HEK293 (cell line): ENCODE data around the gene PKN3.

Source experiments
- GLIS1 ChIP-seq: fragments of 450-650 bp; formaldehyde crosslinking; IDR thresholded peaks from 2 replicates; pipeline ENCODE4 v1.5.1; 2016; ENCODE audit warnings: missing biosample characterization, missing genetic modification characterization
- KLF9 ChIP-seq: fragments of 450-650 bp; formaldehyde crosslinking; IDR thresholded peaks from 2 replicates; pipeline ENCODE4 v1.5.1; 2016; ENCODE audit warnings: missing biosample characterization, missing genetic modification characterization, low read depth
- PRDM6 ChIP-seq: fragments of 450-650 bp; formaldehyde crosslinking; IDR thresholded peaks from 2 replicates; pipeline ENCODE4 v1.5.1; 2017; ENCODE audit warnings: missing biosample characterization, missing genetic modification characterization
- RBAK ChIP-seq: fragments of 450-650 bp; formaldehyde crosslinking; IDR thresholded peaks from 2 replicates; pipeline ENCODE4 v1.5.1; 2016; ENCODE audit warnings: missing biosample characterization, missing genetic modification characterization
- SP3 ChIP-seq: fragments of 450-650 bp; formaldehyde crosslinking; IDR thresholded peaks from 2 replicates; pipeline ENCODE4 v1.5.1; 2016; ENCODE audit warnings: missing biosample characterization, missing genetic modification characterization
- ZBTB44 ChIP-seq: fragments of 450-650 bp; IDR thresholded peaks from 2 replicates; pipeline ENCODE4 v1.5.1; 2018; ENCODE audit warnings: missing biosample characterization, mild to moderate bottlenecking, missing genetic modification characterization
- ZBTB6 ChIP-seq: fragments of 450-650 bp; formaldehyde crosslinking; IDR thresholded peaks from 2 replicates; pipeline ENCODE4 v1.5.1; 2017; ENCODE audit warnings: missing biosample characterization, missing genetic modification characterization
- ZNF121 ChIP-seq: fragments of 450-650 bp; formaldehyde crosslinking; IDR thresholded peaks from 2 replicates; pipeline ENCODE4 v1.5.1; 2016; ENCODE audit warnings: missing biosample characterization, missing genetic modification characterization
- ZNF157 ChIP-seq: fragments of 450-650 bp; formaldehyde crosslinking; IDR thresholded peaks from 2 replicates; pipeline ENCODE4 v1.5.1; 2016; ENCODE audit warnings: missing biosample characterization, missing genetic modification characterization
- ZNF18 ChIP-seq: fragments of 450-650 bp; formaldehyde crosslinking; IDR thresholded peaks from 2 replicates; pipeline ENCODE4 v1.5.1; 2016; ENCODE audit warnings: missing biosample characterization, missing genetic modification characterization
- ZNF19 ChIP-seq: fragments of 450-650 bp; formaldehyde crosslinking; IDR thresholded peaks from 2 replicates; pipeline ENCODE4; 2016; ENCODE audit warnings: missing biosample characterization, missing genetic modification characterization, low read depth
- ZNF2 ChIP-seq: fragments of 450-650 bp; formaldehyde crosslinking; IDR thresholded peaks from 2 replicates; pipeline ENCODE4 v1.5.1; 2016; ENCODE audit warnings: missing biosample characterization, missing genetic modification characterization
- ZNF221 ChIP-seq: fragments of 450-650 bp; formaldehyde crosslinking; IDR thresholded peaks from 2 replicates; pipeline ENCODE4 v1.5.1; 2017; ENCODE audit warnings: missing biosample characterization, missing genetic modification characterization, borderline replicate concordance
- ZNF23 ChIP-seq: fragments of 450-650 bp; formaldehyde crosslinking; IDR thresholded peaks from 2 replicates; pipeline ENCODE4 v1.5.1; 2016; ENCODE audit warnings: missing biosample characterization, missing genetic modification characterization, borderline replicate concordance
- ZNF280C ChIP-seq: fragments of 450-650 bp; formaldehyde crosslinking; IDR thresholded peaks from 2 replicates; pipeline ENCODE4 v1.5.1; 2016; ENCODE audit warnings: missing biosample characterization, missing genetic modification characterization
- ZNF280D ChIP-seq: fragments of 450-650 bp; formaldehyde crosslinking; IDR thresholded peaks from 2 replicates; pipeline ENCODE4 v1.5.1; 2016; ENCODE audit warnings: missing biosample characterization, missing genetic modification characterization
- ZNF394 ChIP-seq: fragments of 450-650 bp; formaldehyde crosslinking; IDR thresholded peaks from 2 replicates; pipeline ENCODE4 v1.5.1; 2016; ENCODE audit warnings: missing biosample characterization, missing genetic modification characterization, mild to moderate bottlenecking, moderate library complexity, borderline replicate concordance
- ZNF488 ChIP-seq: fragments of 450-650 bp; formaldehyde crosslinking; IDR thresholded peaks from 2 replicates; pipeline ENCODE4 v1.5.1; 2016; ENCODE audit warnings: missing biosample characterization, missing genetic modification characterization
- ZNF76 ChIP-seq: fragments of 450-650 bp; formaldehyde crosslinking; IDR thresholded peaks from 2 replicates; pipeline ENCODE4; 2016; ENCODE audit warnings: low read depth, missing biosample characterization, missing genetic modification characterization, borderline replicate concordance
- ZNF768 ChIP-seq: fragments of 450-650 bp; formaldehyde crosslinking; IDR thresholded peaks from 2 replicates; pipeline ENCODE4 v1.5.1; 2018; ENCODE audit warnings: missing biosample characterization, mild to moderate bottlenecking, missing genetic modification characterization

The PKN3 gene

GRCh38 chr9:128724744-128725211, 22.5 kb downstream of the PKN3 start (continued):
- TF ChIP-seq ZNF18 (tag by site-specific recombination): no peak
- TF ChIP-seq ZBTB6 (tag by site-specific recombination): no peak
- TF ChIP-seq GLIS1: peak; percentile 66
- TF ChIP-seq ZBTB44 (tag by site-specific recombination): no peak
- no peak for TF ChIP-seq PRDM6
- peak; percentile 100 for TF ChIP-seq ZNF394 (tag by site-specific recombination)
- TF ChIP-seq ZNF23 (tag by site-specific recombination): no peak
- TF ChIP-seq ZNF76 (tag by site-specific recombination): peak; percentile 39; the same call in 1 of the 2 replicates
- no peak for TF ChIP-seq ZNF157
- TF ChIP-seq ZNF221: no peak
- TF ChIP-seq ZNF488 (tag by site-specific recombination): no peak
- no peak for TF ChIP-seq ZNF280D
- peak; percentile 55 for TF ChIP-seq SP3 (tag by site-specific recombination)
- TF ChIP-seq ZNF2 (tag by site-specific recombination): no peak
- TF ChIP-seq RBAK (tag by site-specific recombination): no peak
- TF ChIP-seq ZNF768 (tag by site-specific recombination): no peak
- TF ChIP-seq ZNF19 (tag by site-specific recombination): no peak
- TF ChIP-seq ZNF280C (tag by site-specific recombination): no peak
- no peak for TF ChIP-seq KLF9
- 0 out of 2 replicates have a peak, but pooled peaks have one; percentile 4 for TF ChIP-seq ZNF121
- TF ChIP-seq, all 188 proteins: peak for 16
